Activated T-cell treated with anti-CD3 and anti-CD28 coated beads for 48 hours (primary cell): Measurements from ENCODE around the gene PSMD11.
"Not testable (repeated sequence)": the region's sequence is repeated elsewhere in the genome, so short reads cannot be mapped to it uniquely, and the experiment has no call there.

Experiments
- DNase-seq: peaks from one replicate; pipeline ENCODE4 v3.0.0-alpha.2; 2020; ENCODE audit warnings: low read depth

The PSMD11 gene

GRCh38 chr17:32444301-32445073 lies at the start of gene PSMD11:
Gene PSMD11 (plus strand): TSS chr17:32444510. CDS start chr17:32444524, 14 bp downstream.
- peak; percentile 99 for DNase-seq

- DNase-seq = no peak
Measured at GRCh38 chr17:32396343-32396742, 48.0 kb upstream of the PSMD11 start.

GRCh38 chr17:32398946-32399345 lies 45.4 kb upstream of the PSMD11 start:
- no peak for DNase-seq

- not testable (repeated sequence) for DNase-seq
Measured at GRCh38 chr17:32410085-32410484, 34.2 kb upstream of the PSMD11 start.

- no peak for DNase-seq
Measured at GRCh38 chr17:32426894-32427293, 17.4 kb upstream of the PSMD11 start.

GRCh38 chr17:32429598-32429997 lies 14.7 kb upstream of the PSMD11 start:
- no peak for DNase-seq

- DNase-seq = no peak
Measured at GRCh38 chr17:32440722-32441121, 3.6 kb upstream of the PSMD11 start.

GRCh38 chr17:32441886-32442285 lies 2.4 kb upstream of the PSMD11 start:
- DNase-seq = no peak

- no peak for DNase-seq
Measured at GRCh38 chr17:32443827-32444300, 446 bp upstream of the PSMD11 start.

GRCh38 chr17:32445074-32445415 lies 735 bp downstream of the PSMD11 start:
- DNase-seq = peak; percentile 29

GRCh38 chr17:32445497-32445896 lies 1.2 kb downstream of the PSMD11 start:
- DNase-seq = no peak

- no peak for DNase-seq
Measured at GRCh38 chr17:32445971-32446370, 1.7 kb downstream of the PSMD11 start.

- DNase-seq = no peak
Measured at GRCh38 chr17:32446949-32447348, 2.6 kb downstream of the PSMD11 start.

GRCh38 chr17:32449963-32450362 lies 5.7 kb downstream of the PSMD11 start:
- no peak for DNase-seq

- not testable (repeated sequence) for DNase-seq
Measured at GRCh38 chr17:32450379-32450778, 6.1 kb downstream of the PSMD11 start.

- no peak for DNase-seq
Measured at GRCh38 chr17:32451879-32452278, 7.6 kb downstream of the PSMD11 start.

- no peak for DNase-seq
Measured at GRCh38 chr17:32452281-32452680, 8.0 kb downstream of the PSMD11 start.

GRCh38 chr17:32453370-32453769 lies 9.1 kb downstream of the PSMD11 start:
- DNase-seq = no peak

- DNase-seq = no peak
Measured at GRCh38 chr17:32458371-32458770, 14.1 kb downstream of the PSMD11 start.

- DNase-seq = no peak
Measured at GRCh38 chr17:32460054-32460453, 15.7 kb downstream of the PSMD11 start.

GRCh38 chr17:32461498-32461852 lies 17.2 kb downstream of the PSMD11 start:
- DNase-seq = no peak

GRCh38 chr17:32461853-32462617 lies 17.7 kb downstream of the PSMD11 start:
- peak; percentile 47 for DNase-seq

GRCh38 chr17:32463304-32463703 lies 19.0 kb downstream of the PSMD11 start:
- DNase-seq = no peak
